ENCODE measurements around the gene AQP1. TPM values are rescaled to one million over a fixed set of nuclear protein-coding genes. Genes with fewer than 3 reads are reported as not detected.

AQP1 gene
- total and polyA plus RNA-seq, 4 experiments from 2014 or later, result not detected

DNA sequence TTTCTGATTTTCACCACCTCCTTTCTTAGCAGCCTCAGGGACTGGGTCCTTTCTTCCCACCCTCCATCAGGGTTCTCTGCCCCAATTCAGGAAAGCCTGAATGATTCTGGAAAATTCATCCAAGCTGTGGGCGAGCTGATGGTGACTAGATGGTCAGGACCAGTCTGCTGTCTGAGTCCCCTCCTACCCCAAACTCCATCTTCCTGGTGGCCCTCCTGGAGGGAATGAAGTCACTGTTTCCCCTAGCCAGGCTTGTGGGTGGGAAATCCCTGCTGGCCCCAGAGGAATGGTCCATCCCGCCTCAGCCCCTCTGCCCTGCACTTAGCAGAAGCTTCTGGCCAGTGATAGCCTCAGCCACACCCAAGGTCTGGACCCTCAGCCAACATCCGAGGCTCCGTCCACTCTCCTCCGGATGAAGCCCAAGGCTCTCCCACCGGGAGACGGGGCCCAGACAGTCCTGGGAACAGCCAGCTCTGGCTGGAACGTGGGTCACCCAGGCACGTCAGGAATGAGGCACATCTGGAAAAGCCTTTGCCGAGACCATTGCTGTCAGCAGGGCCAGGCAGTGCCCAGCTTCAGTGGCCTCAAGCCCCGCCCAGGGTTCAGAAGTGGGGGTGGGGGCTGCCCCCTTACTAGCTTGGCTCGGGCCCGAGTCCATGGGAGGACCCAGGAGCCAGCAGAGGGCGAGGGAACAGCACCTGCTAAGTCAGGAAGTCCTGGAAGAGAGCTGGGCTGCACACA, 4.0 kb upstream of the AQP1 start:
- CTCF ChIA-PET (ENCODE audit: partially characterized antibody), result no interaction called here
- H3K4me3 ChIP-seq (ENCODE audit: low read length in 2 of 2), result no peak overlapping the region
- POLR2A ChIA-PET (ENCODE audit: partially characterized antibody), result no interaction called here

DNA sequence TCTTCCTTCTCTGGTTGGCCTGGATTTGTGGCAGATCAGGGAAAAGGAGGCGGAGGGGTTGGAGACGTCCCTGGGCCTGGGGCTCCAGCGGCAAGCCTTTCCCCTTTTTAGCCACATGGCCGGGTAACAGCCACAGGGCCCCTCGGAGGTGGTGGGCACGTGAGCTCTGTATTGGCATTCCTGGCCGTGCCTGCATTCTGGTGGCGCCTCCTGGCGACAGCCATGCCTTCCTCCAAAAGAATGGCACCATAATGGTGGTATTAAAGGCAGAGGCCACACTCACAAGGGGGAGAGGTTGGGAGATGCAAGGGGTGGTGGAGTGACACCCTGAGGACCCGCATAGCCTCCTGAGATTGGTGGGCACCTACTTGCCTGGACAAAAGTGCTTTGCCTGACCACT, 3.0 kb upstream of the AQP1 start:
- no peaks in the 10 kb centered on the region for H3K4me1 ChIP-seq (ENCODE audit: insufficient read depth, low read length)
- intact Hi-C loops (cut with micrococcal nuclease), result no loop called here
- Mint-ChIP-seq H3K4me3 (no peak overlapping the region), H3K4me1 (peaks cover 0 to 1% (median 0%) of the 10 kb centered on the region in 4 donors), H3K27ac (no peak overlapping the region), H3K9me3 (no peaks in the 10 kb centered on the region), H3K36me3 (no peaks in the 10 kb centered on the region), H3K27me3 (peaks cover 0 to 2% of the 10 kb centered on the region in 2 donors)
- ChIA-PET POLR2A (ENCODE audit: partially characterized antibody) (no interaction called here), CTCF (ENCODE audit: partially characterized antibody) (no interaction called here)
- no peaks in the 10 kb centered on the region for H3K27me3 ChIP-seq (ENCODE audit: insufficient read depth, low read length)
- no peak overlapping the region for H3K27ac ChIP-seq (ENCODE audit: low read depth, low read length)
- DNase-seq, result no peak
- no peak overlapping the region for H3K4me3 ChIP-seq (ENCODE audit: low read length in 2 of 2)
- no peaks in the 10 kb centered on the region for H3K36me3 ChIP-seq (ENCODE audit: insufficient read depth, low read length)
- H3K9me3 ChIP-seq (ENCODE audit: control insufficient read depth in 1 of 2, low read length in 2 of 2), result no peaks in the 10 kb centered on the region

More for the DNA sequence above, 4.0 kb upstream of the AQP1 start:
- peaks cover 0 to 2% of the 10 kb centered on the region in 2 donors for H3K27me3 Mint-ChIP-seq
- no peak overlapping the region for H3K4me3 Mint-ChIP-seq
- Histone ChIP-seq H3K27ac (ENCODE audit: low read depth, low read length) (no peak overlapping the region), H3K4me1 (ENCODE audit: insufficient read depth, low read length) (no peaks in the 10 kb centered on the region), H3K36me3 (ENCODE audit: insufficient read depth, low read length) (no peaks in the 10 kb centered on the region), H3K9me3 (ENCODE audit: control insufficient read depth in 1 of 2, low read length in 2 of 2) (no peaks in the 10 kb centered on the region), H3K27me3 (ENCODE audit: insufficient read depth, low read length) (no peaks in the 10 kb centered on the region)
- intact Hi-C loops (cut with micrococcal nuclease), result no loop called here
- H3K9me3 Mint-ChIP-seq, result no peaks in the 10 kb centered on the region
- no peaks in the 10 kb centered on the region for H3K36me3 Mint-ChIP-seq
- H3K27ac Mint-ChIP-seq, result no peak overlapping the region
- DNase-seq, result no peak
- H3K4me1 Mint-ChIP-seq, result peaks cover 0 to 1% (median 0%) of the 10 kb centered on the region in 4 donors

DNA sequence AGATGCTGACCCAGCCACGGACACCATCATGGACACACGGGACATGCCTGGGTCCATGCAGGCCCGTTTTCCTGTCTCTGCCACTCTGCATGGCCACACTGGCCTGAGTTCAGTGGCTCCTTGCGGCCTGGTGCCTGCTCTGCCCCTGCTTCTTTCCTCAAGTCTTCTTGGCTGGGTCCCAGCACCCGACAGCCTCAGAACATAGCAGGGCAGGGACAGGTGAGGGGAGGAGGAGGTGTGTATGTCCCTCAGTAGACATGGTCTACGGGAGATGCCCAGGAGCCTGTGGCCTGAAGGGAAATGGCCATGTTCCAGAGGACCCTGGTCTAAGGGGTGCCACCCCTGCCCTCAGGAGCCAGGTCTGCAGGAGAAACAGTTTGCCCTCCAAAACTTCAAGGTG, 2.2 kb upstream of the AQP1 start:
- H3K36me3 ChIP-seq (ENCODE audit: insufficient read depth, low read length), result no peaks in the 10 kb centered on the region
- intact Hi-C loops (cut with micrococcal nuclease), result no loop called here
- Mint-ChIP-seq H3K27me3 (peaks cover 0 to 2% of the 10 kb centered on the region in 2 donors), H3K4me3 (no peak overlapping the region), H3K4me1 (no peaks in the 10 kb centered on the region), H3K36me3 (no peaks in the 10 kb centered on the region), H3K9me3 (no peaks in the 10 kb centered on the region), H3K27ac (no peak overlapping the region)
- H3K4me3 ChIP-seq (ENCODE audit: low read length in 2 of 2), result no peak overlapping the region
- H3K27me3 ChIP-seq (ENCODE audit: insufficient read depth, low read length), result no peaks in the 10 kb centered on the region
- no peak overlapping the region for H3K27ac ChIP-seq (ENCODE audit: low read depth, low read length)
- H3K4me1 ChIP-seq (ENCODE audit: insufficient read depth, low read length), result no peaks in the 10 kb centered on the region
- ChIA-PET CTCF (ENCODE audit: partially characterized antibody) (no interaction called here), POLR2A (ENCODE audit: partially characterized antibody) (no interaction called here)
- DNase-seq, result no peak
- no peaks in the 10 kb centered on the region for H3K9me3 ChIP-seq (ENCODE audit: control insufficient read depth in 1 of 2, low read length in 2 of 2)

DNA sequence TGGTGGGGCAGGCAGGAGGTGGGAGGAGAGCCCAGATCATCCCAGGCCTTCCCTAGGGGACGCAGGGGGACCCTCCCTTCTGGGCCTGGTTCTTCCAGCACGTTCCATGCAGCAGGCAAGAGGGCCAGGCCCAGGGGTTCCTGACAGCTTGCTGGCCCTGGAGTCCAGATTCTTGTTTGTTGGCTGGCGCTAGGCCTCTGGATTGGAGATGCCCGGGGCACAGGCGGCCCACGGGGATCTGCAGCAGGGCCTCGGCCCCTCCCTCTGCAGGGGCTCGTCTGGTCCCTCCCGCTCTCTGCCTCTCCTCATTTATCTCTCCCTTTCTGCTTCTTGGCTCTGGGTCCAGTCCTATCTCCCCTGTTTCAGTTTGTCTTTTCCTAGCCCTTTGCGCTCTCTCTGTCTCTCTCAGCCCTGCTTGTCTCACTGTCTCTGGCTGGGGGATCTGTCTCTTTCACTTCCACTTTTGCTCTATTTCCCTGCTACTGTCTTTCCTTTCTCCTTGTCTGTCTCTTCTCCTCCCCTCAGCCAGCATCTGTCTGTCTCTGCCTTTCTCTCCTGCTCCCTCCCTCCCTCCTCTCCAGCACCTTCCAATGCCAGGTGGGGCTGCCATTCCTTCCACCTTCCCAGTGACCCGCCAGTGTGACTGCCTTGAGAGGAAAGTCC, 1.1 kb upstream of the AQP1 start:
- Histone ChIP-seq H3K27ac (ENCODE audit: low read depth, low read length) (no peak overlapping the region), H3K4me1 (ENCODE audit: insufficient read depth, low read length) (no peaks in the 10 kb centered on the region), H3K27me3 (ENCODE audit: insufficient read depth, low read length) (no peaks in the 10 kb centered on the region), H3K36me3 (ENCODE audit: insufficient read depth, low read length) (no peaks in the 10 kb centered on the region), H3K4me3 (ENCODE audit: low read length in 2 of 2) (no peak overlapping the region), H3K9me3 (ENCODE audit: control insufficient read depth in 1 of 2, low read length in 2 of 2) (no peaks in the 10 kb centered on the region)
- DNase-seq, result no peak
- POLR2A ChIA-PET (ENCODE audit: partially characterized antibody), result no interaction called here
- CTCF ChIA-PET (ENCODE audit: partially characterized antibody), result no interaction called here
- intact Hi-C loops (cut with micrococcal nuclease), result no loop called here
- peak overlapping the region in 1 of 7 donors; percentile 2 for H3K27ac Mint-ChIP-seq
- no peaks in the 10 kb centered on the region for H3K36me3 Mint-ChIP-seq
- no peak overlapping the region for H3K4me3 Mint-ChIP-seq
- H3K27me3 Mint-ChIP-seq, result peaks cover 0 to 2% of the 10 kb centered on the region in 2 donors
- no peaks in the 10 kb centered on the region for H3K4me1 Mint-ChIP-seq
- no peaks in the 10 kb centered on the region for H3K9me3 Mint-ChIP-seq

DNA sequence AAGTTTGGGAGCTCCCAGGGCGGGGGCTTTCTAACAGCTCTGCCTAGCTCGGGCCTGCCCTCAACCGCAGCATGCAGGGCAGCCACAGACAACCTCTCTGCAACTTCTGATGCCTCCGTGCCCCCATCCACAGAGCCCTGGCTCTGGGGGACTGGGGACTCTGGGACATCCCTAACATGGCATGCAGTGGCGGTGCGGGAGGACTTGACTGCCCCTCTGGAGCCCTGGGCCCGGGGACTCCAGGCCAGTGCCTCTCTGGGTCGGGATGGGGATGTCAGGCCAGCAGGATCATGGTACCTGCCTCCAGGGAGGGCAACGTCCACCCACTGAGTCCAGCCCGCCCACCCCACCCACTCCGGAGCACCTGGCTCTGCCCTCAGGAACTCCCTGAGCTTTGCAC, 520 bp upstream of the AQP1 start:
- CTCF ChIA-PET (ENCODE audit: partially characterized antibody), result interaction anchor here (1.5 kb wide), 1 partner anchor 28 kb away, joined by 4 read pairs; no protein-coding TSS in a partner anchor
- no peak overlapping the region for H3K27ac Mint-ChIP-seq

DNA sequence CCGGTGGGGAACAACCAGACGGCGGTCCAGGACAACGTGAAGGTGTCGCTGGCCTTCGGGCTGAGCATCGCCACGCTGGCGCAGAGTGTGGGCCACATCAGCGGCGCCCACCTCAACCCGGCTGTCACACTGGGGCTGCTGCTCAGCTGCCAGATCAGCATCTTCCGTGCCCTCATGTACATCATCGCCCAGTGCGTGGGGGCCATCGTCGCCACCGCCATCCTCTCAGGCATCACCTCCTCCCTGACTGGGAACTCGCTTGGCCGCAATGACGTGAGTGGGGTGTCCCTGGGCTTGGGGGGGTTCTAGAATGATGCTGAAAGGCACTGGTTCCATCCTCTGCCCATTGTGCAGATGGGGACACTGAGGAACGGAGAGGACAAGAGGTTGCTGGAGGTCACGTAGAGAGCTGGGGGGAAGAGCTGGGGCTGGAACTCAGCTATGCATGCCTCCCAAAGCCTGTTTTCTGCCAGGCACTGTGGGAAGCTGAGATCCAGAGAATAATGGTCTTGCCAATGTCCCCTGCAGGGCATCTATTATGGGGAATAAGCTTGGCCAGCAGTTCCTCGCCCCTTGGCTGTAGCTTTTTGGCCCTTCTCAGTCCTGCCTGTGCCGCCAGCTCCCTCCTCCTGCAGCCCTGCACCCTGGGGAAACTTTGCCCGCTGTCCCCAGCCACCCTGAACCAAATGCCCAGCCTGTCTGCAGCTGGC, 523 bp downstream of the AQP1 start:
- no peaks in the 10 kb centered on the region for H3K9me3 ChIP-seq (ENCODE audit: control insufficient read depth in 1 of 2, low read length in 2 of 2)
- intact Hi-C loops (cut with micrococcal nuclease), result no loop called here
- no peak overlapping the region for H3K27ac ChIP-seq (ENCODE audit: low read depth, low read length)
- no peaks in the 10 kb centered on the region for H3K9me3 Mint-ChIP-seq
- H3K4me1 Mint-ChIP-seq, result no peaks in the 10 kb centered on the region
- H3K36me3 Mint-ChIP-seq, result no peaks in the 10 kb centered on the region
- DNase-seq, result no peak
- no peaks in the 10 kb centered on the region for H3K27me3 ChIP-seq (ENCODE audit: insufficient read depth, low read length)
- H3K27ac Mint-ChIP-seq, result peak overlapping the region in 1 of 7 donors; percentile 50
- no peaks in the 10 kb centered on the region for H3K36me3 ChIP-seq (ENCODE audit: insufficient read depth, low read length)
- no peak overlapping the region for H3K4me3 ChIP-seq (ENCODE audit: low read length in 2 of 2)
- H3K4me3 Mint-ChIP-seq, result no peak overlapping the region
- ChIA-PET CTCF (ENCODE audit: partially characterized antibody) (interaction anchor here (1.5 kb wide), 1 partner anchor 27 kb away, joined by 4 read pairs; no protein-coding TSS in a partner anchor), POLR2A (ENCODE audit: partially characterized antibody) (no interaction called here)
- H3K27me3 Mint-ChIP-seq, result peaks cover 0 to 2% of the 10 kb centered on the region in 2 donors
- H3K4me1 ChIP-seq (ENCODE audit: insufficient read depth, low read length), result no peaks in the 10 kb centered on the region

More for the DNA sequence above, 520 bp upstream of the AQP1 start:
- H3K9me3 Mint-ChIP-seq, result no peaks in the 10 kb centered on the region
- H3K36me3 Mint-ChIP-seq, result no peaks in the 10 kb centered on the region
- Histone ChIP-seq H3K9me3 (ENCODE audit: control insufficient read depth in 1 of 2, low read length in 2 of 2) (no peaks in the 10 kb centered on the region), H3K4me3 (ENCODE audit: low read length in 2 of 2) (no peak overlapping the region), H3K36me3 (ENCODE audit: insufficient read depth, low read length) (no peaks in the 10 kb centered on the region), H3K27ac (ENCODE audit: low read depth, low read length) (no peak overlapping the region), H3K4me1 (ENCODE audit: insufficient read depth, low read length) (no peaks in the 10 kb centered on the region), H3K27me3 (ENCODE audit: insufficient read depth, low read length) (no peaks in the 10 kb centered on the region)
- H3K4me3 Mint-ChIP-seq, result no peak overlapping the region
- intact Hi-C loops (cut with micrococcal nuclease), result no loop called here
- no peak for DNase-seq
- H3K27me3 Mint-ChIP-seq, result peaks cover 0 to 2% of the 10 kb centered on the region in 2 donors
- H3K4me1 Mint-ChIP-seq, result no peaks in the 10 kb centered on the region
- POLR2A ChIA-PET (ENCODE audit: partially characterized antibody), result no interaction called here

DNA sequence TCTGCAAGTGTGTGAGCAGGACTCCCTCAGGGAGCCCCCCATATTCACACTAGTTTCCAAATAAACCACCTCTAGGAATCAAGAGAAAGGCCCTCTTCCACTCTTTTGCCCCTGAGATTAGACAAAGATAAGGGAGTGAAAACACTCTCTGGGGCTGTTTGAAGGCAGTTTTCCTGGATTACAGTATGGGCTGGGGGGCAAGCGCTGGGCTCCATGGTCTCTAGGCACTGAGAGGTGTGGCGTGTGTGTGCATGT, 1.0 kb downstream of the AQP1 start:
- Histone ChIP-seq H3K27ac (ENCODE audit: low read depth, low read length) (no peak overlapping the region), H3K9me3 (ENCODE audit: control insufficient read depth in 1 of 2, low read length in 2 of 2) (no peaks in the 10 kb centered on the region), H3K4me1 (ENCODE audit: insufficient read depth, low read length) (no peaks in the 10 kb centered on the region), H3K36me3 (ENCODE audit: insufficient read depth, low read length) (no peaks in the 10 kb centered on the region), H3K4me3 (ENCODE audit: low read length in 2 of 2) (no peak overlapping the region), H3K27me3 (ENCODE audit: insufficient read depth, low read length) (no peaks in the 10 kb centered on the region)
- Mint-ChIP-seq H3K36me3 (no peaks in the 10 kb centered on the region), H3K27me3 (peaks cover 0 to 2% of the 10 kb centered on the region in 2 donors), H3K4me3 (no peak overlapping the region), H3K4me1 (no peaks in the 10 kb centered on the region), H3K27ac (no peak overlapping the region), H3K9me3 (no peaks in the 10 kb centered on the region)
- ChIA-PET CTCF (ENCODE audit: partially characterized antibody) (no interaction called here), POLR2A (ENCODE audit: partially characterized antibody) (no interaction called here)
- intact Hi-C loops (cut with micrococcal nuclease), result no loop called here
- DNase-seq, result no peak
